Fibroblast of upper back skin (primary cell): Measurements from ENCODE around the gene HRH1.
A peak's percentile ranks its signal among the peaks of the same experiment; 100 is the strongest.
"Not testable (repeated sequence)": the region's sequence is repeated elsewhere in the genome, so short reads cannot be mapped to it uniquely, and the experiment has no call there.

Source experiments
- DNase-seq: peaks from one replicate; pipeline ENCODE4 v3.0.0-alpha.2; 2013

Gene HRH1

DNA sequence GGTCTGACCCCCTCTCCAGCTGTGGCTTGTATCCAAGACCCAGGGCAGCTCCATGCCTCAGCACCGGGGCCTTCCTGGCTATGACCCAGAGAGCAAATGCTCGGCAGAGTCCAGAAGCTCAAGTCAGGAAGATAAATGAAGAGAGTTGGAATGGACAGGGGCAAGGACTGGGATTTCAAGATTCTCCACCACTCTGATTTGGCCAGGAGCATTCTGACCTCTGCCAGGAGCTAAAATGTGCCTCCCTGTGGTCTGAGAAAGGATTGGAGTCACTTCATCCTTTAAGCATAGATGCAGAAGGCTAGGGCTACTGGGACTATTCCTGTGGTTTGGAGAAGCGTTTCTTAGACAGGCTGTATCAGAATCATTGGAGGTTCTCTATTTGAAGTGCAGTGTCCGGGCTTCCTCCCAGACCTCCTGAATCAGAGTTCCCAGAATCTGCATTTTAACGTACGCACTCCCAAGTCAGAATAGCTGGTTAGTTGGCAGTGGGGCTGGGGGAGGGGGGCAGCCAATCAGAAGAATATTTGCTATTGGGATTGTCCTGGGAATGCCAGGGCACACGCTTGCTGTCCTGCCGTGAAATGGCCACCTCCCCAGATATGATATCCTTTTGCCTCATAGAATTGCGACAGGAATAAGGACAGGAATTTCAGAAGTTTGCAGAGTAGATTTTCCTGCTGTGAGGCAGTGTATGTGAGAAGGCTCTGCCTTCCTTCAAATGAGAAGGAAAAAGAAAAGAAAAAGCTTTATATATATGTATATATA lies 57.4 kb downstream of the HRH1 start:
- DNase-seq, result peak; percentile 56

DNA sequence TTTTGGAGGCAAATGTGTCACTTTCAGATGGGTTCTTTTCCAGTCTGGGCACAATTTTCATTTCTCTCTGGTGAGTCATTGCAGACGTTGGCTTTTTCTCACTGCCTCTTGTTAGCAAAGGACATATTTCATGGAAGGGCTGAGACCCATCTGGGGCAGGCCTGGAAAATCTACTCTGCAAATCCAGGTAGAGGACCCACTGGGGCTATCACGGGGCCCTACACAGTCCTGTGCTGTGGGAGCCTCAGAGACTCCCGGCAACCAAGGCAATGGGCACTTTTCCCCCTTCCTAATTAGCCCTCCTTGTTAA lies 58.0 kb downstream of the HRH1 start:
- DNase-seq, result peak; percentile 78

GRCh38 chr3:11212784-11213183 lies 58.5 kb downstream of the HRH1 start:
- DNase-seq, result no peak

DNA sequence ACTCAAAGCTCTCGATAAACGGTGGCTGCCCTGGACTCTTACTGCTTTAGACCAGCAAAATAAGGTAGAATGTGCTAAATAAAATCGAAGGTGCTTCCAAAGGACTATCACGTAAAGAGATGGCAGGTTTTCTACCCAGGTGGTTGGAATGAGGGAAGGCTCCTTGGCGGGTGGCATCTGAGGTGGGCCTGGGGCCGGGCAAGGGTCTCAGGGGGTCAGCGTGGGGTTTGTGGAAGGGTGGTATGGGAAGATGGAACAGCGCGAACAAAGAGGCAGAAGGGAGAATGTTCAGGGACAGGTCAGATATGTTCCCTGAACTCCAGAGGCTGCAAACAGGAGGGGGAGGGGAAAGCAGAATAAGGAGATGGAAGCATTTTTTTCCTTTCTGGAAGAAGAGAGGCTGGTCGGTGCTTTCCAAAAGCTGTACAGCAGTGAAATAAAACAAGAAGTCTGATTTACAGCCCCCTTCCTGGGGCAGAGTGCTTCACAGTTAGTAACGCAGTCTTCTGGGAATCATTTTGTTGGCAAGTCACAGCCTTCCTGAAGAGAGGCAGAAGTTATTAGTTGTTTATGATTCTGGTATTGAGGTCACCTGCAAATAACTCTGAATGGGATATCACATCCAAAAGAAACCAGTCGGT lies 59.6 kb downstream of the HRH1 start:
- no peak for DNase-seq

DNA sequence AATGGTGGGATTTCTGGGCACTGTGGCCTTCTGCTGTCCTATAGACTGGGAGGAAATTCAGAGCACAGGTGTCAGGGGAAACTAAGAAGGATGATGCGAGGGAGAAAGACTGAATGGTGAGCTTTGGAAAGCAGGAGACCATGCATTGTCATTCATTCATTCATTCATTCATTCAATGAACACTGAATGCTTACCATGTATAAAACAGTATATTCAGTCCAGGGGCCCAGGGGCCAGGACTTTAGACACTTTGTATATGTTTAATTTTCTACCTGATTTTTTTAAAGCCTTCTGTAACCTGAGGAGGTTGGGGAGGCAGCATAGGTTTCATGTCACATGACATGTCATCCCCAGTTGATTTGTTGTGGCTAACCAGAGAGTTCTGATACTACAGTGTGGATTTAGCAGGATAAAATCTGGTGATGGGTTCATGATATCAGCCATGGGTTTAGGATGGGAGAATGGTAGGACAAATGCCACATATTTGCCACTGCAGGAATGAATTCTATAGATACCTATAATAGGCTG lies 60.2 kb downstream of the HRH1 start:
- no peak for DNase-seq

GRCh38 chr3:11217370-11217769 lies 63.1 kb downstream of the HRH1 start:
- not testable (repeated sequence) for DNase-seq

DNA sequence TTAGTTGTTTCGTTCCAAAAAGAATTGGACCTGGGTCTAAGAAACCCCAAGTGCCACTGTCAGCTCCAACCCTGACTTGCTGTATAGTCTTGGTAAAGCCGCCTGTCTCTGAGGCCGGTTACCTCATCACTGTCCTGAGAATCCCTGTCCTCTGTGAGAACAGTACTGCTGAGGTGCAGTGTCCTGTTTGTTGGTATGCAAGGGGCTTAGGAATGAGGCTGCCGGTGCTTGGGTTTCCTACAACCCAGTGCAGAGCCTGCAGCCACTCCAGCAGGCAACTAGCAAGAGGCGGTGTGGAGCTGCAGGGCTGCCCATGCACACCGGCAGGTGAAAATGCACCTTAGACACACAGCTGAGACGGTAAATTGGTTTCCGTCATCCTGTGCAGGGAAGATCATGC lies 65.9 kb downstream of the HRH1 start:
- DNase-seq, result no peak

DNA sequence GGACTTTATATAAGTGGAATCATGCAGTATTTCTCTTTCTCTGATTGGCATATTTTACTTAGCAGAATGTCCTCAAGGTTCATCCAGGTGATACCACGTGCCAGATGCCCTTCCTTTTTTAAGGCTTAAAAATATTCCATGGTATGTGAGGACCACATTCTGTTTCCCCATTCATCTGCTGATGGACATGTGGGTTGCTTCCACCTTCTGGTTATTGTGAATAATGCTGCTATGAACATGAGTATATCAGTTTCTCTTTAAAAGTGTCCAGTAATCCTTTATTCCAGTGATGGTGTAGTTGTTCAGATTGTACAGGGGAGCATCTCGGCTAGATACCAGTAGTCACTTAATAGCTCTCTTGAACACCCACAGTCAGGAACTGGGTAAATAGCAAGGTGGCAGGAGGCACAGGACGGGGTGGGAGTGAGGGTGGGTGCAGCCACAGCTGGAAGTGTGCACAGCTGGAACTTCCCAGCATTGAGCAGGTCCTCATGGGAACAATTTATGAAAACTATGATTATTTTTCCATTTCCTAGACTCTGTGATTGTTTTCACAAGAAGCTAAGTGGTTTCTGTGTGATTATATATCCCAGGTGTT lies 67.6 kb downstream of the HRH1 start:
- no peak for DNase-seq

GRCh38 chr3:11224010-11224409 lies 69.7 kb downstream of the HRH1 start:
- no peak for DNase-seq

- no peak for DNase-seq
Measured at GRCh38 chr3:11224870-11225229, 70.6 kb downstream of the HRH1 start.

DNA sequence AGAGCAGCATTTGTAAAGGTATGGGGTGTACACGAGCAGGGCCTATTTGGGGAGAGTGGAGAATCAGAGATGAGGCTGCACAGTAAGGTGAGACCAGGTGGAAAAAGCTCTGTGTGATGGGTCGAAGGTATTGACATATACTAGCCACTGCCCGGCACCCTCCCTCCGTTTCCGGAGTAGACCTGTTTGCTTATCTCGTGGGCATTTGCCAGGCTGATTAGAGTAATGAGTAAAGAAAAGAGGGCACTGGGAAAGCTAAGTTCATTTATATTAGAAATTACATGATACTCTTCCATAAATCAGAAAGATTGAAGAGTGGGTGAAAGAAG lies 71.7 kb downstream of the HRH1 start:
- DNase-seq, result no peak

DNA sequence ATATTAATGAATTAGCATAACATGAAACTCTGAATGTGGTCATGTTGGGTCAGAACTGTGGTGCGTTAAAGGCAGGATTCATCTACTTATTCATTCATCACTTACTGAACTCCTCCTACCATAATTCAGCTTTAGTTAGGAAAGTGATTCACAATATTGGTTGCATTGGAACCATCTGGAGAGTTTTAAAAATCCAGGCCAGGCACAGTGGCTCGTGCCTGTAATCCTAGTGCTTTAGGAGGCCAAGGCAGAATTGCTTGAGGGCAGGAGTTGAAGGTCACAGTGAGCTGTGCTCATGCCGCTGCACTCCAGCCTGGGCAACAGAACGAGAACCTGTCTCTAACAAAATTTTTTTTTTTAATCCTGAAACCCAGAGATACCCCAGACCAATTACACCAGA lies 73.7 kb downstream of the HRH1 start:
- DNase-seq, result no peak

- DNase-seq, result no peak
Measured at GRCh38 chr3:11230125-11230524, 75.8 kb downstream of the HRH1 start.

DNA sequence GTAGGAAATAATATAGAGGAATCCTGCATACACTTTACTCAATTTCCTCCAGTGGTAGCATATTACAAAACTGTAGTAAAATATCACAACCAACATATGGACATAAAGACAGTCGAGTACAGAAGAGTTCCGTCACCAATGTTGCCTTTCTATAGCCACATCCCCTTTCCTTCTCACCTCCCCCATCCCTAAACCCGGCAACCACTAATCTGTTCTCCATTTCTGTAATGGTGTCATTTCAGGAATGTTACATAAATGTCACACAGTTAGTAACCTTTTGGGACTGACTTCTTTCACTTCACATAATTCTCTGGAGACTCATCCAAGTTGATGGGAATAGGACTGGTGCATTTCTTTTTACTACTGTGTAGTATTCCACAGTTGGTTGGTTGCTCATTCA lies 76.5 kb downstream of the HRH1 start:
- no peak for DNase-seq

GRCh38 chr3:11235385-11235784 lies 81.1 kb downstream of the HRH1 start:
- DNase-seq, result no peak

DNA sequence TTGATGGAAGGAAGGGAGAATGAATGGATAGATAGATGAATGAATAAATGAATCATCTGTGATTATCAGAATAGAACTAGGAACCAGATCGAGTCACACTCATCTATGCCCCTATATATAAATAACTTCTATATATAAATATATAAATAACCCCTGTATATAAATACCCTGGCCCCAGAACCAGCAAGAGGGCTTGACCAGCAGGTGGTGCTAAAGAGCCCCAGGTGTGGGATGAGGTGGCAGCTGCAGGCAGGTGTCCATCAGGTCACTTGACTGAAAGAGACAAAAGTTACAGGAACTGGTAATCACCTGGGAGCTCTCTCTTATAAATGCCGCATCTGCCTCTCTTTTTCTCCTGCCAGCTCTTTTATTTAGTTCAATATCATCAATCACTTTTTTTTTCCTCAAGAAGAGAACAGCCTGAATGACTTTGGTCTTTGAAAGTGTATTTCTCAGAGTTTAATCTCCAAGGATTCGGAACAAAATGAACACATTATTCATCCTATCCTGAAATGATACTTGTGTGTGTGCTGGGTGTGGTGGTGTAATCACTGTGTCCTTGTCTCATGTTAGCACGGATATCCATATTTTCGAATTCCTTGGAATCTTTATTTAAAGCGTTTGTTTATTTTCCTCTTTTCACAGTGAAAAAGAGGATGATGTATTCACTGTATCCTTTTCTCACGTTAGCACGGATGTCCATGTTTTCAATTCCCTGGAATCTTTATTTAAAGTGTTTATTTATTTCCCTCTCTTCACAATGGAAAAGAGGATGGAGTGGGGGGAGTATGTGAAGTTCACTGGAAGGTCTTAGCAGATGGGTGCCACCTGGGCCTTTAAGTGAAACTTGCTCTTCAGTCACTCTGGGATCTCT lies 82.5 kb downstream of the HRH1 start:
- peak; percentile 47 for DNase-seq

GRCh38 chr3:11238060-11238459 lies 83.8 kb downstream of the HRH1 start:
- DNase-seq, result peak; percentile 92

- DNase-seq, result peak; percentile 97
Measured at GRCh38 chr3:11238880-11239279, 84.6 kb downstream of the HRH1 start.

GRCh38 chr3:11239796-11240195 lies 85.5 kb downstream of the HRH1 start:
- no peak for DNase-seq

DNA sequence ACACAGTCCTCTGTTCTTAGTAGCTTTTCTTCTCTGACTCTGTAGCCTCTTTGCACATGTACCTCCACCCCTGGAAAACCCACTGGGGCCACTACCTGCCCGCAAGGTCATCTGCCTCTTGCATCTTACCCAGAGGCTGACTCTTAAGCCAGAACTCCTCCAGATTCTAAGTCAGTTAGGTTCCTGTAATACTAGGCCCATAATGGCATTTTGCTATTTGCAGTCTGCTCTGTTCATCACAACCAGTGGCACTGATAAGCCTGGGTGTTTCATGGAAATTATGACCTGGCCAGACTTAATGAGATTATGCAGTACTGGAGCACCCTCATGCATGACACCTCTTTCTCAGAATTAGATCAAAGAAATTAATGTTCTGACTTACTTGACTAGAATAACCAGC lies 86.2 kb downstream of the HRH1 start:
- DNase-seq, result no peak

- no peak for DNase-seq
Measured at GRCh38 chr3:11244121-11244677, 89.9 kb downstream of the HRH1 start.

DNA sequence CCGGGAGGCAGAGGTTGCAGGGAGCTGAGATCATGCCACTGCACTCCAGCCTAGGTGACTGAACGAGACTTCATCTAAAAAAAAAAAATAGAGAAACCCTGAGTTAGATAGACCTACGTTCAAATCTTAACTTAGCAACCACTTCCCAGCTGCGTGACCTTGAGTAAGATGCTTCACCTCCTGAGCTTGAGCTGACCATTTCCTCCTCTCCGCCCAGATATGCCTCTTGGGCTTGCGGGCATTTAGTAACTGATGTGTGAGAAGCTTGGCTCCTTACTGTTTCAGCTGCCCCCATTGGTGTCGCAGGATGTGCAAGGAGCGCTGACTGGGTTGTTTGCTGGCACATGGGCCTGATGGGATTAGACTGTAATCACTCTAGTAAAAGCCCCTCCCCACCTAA lies 91.0 kb downstream of the HRH1 start:
- DNase-seq, result no peak
